ENCODE data around the gene CERT1.

GRCh38 chr5:75534734-75535133 is 23.3 kb upstream of the CERT1 start:
- no peak for TF ChIP-seq CTCF (IDR thresholded peaks at IDR 0.05; ENCODE audit: low read length)
- TF ChIP-seq EZH2 (IDR thresholded peaks at IDR 0.05; ENCODE audit: borderline replicate concordance, low read length), result no peak

Data from OCI-LY1 (cell line).